ENCODE measurements around the gene TRRAP.

The TRRAP gene

GRCh38 chr7:98903246-98903645 lies 24.9 kb downstream of the TRRAP start:
- no peak for DNase-seq

GRCh38 chr7:98907570-98907969 lies 29.2 kb downstream of the TRRAP start:
- DNase-seq = no peak

GRCh38 chr7:98908585-98908984 lies 30.3 kb downstream of the TRRAP start:
- DNase-seq = no peak

GRCh38 chr7:98909487-98909886 lies 31.2 kb downstream of the TRRAP start:
- no peak for DNase-seq

- DNase-seq = no peak
Observed at GRCh38 chr7:98910427-98910826, 32.1 kb downstream of the TRRAP start.

GRCh38 chr7:98911916-98912315 lies 33.6 kb downstream of the TRRAP start:
- no peak for DNase-seq

- no peak for DNase-seq
Observed at GRCh38 chr7:98913026-98913425, 34.7 kb downstream of the TRRAP start.

- DNase-seq = no peak
Observed at GRCh38 chr7:98913612-98914011, 35.3 kb downstream of the TRRAP start.

GRCh38 chr7:98917331-98917730 lies 39.0 kb downstream of the TRRAP start:
- DNase-seq = no peak

- DNase-seq = no peak
Observed at GRCh38 chr7:98921608-98922372, 43.5 kb downstream of the TRRAP start.

GRCh38 chr7:98922392-98923187 lies 44.3 kb downstream of the TRRAP start:
- DNase-seq = no peak

GRCh38 chr7:98923512-98923911 lies 45.2 kb downstream of the TRRAP start:
- DNase-seq = no peak

GRCh38 chr7:98927125-98927524 lies 48.8 kb downstream of the TRRAP start:
- DNase-seq = no peak

GRCh38 chr7:98930464-98930863 lies 52.1 kb downstream of the TRRAP start:
- no peak for DNase-seq

GRCh38 chr7:98930921-98931320 lies 52.6 kb downstream of the TRRAP start:
- no peak for DNase-seq

- DNase-seq = no peak
Observed at GRCh38 chr7:98933321-98933720, 55.0 kb downstream of the TRRAP start.

- DNase-seq = no peak
Observed at GRCh38 chr7:98934267-98934666, 55.9 kb downstream of the TRRAP start.

- no peak for DNase-seq
Observed at GRCh38 chr7:98935811-98936210, 57.5 kb downstream of the TRRAP start.

- no peak for DNase-seq
Observed at GRCh38 chr7:98943336-98943735, 65.0 kb downstream of the TRRAP start.

GRCh38 chr7:98944386-98944785 lies 66.1 kb downstream of the TRRAP start:
- DNase-seq = no peak

GRCh38 chr7:98945852-98946251 lies 67.5 kb downstream of the TRRAP start:
- DNase-seq = no peak

- no peak for DNase-seq
Observed at GRCh38 chr7:98946389-98946788, 68.1 kb downstream of the TRRAP start.

- DNase-seq = no peak
Observed at GRCh38 chr7:98949336-98950044, 71.2 kb downstream of the TRRAP start.

- DNase-seq = no peak
Observed at GRCh38 chr7:98955992-98956391, 77.7 kb downstream of the TRRAP start.

Measured in stimulated activated CD4-positive, alpha-beta T cell treated with anti-CD3 and anti-CD28 coated beads, Interleukin-1b, Interleukin-23, amount 100 ng/mL, for 48 hours (primary cell).